GM12878 (cell line): ENCODE results near the gene LRRC15. TPM values are rescaled to one million over a fixed set of nuclear protein-coding genes. Genes with fewer than 3 reads are reported as not detected.

ENCODE experiments used
- ATAC-seq: fragments of 200-7000 bp; cut with Tn5 transposase; 3 replicates; pipeline ENCODE4 v1.9.1; 2020; ENCODE audit warnings: mild to moderate bottlenecking, moderate library complexity
- BruUV-seq: library from RNA; stranded (reverse); fragments of 400-500 nt; replicated peaks from 2 replicates; lab custom pipeline; 2021; lab: Mats Ljungman, UMichigan
- CTCF ChIA-PET: fragments of 300-600 bp; sonication (Branson Sonifier 250); formaldehyde crosslinking; extraction: SDS; loops from one replicate; lab custom pipeline; 2021; ENCODE audit warnings: inconsistent platforms; lab: Yijun Ruan, JAX
- POLR2A ChIA-PET: fragments of 350-600 bp; formaldehyde crosslinking; extraction: SDS; loops from one replicate; lab custom pipeline; 2021; ENCODE audit warnings: inconsistent platforms; lab: Charles Lee
- RAD21 ChIA-PET: fragments of 300-600 bp; sonication (Branson Sonifier 250); formaldehyde crosslinking; loops from one replicate; lab custom pipeline; 2023; ENCODE audit warnings: antibody characterized with exemption; ENCODE audit not compliant: unreplicated experiment; lab: Charles Lee
- SMC1A ChIA-PET: fragments of 300-600 bp; sonication (Branson Sonifier 250); formaldehyde crosslinking; loops from one replicate; lab custom pipeline; 2023; ENCODE audit not compliant: unreplicated experiment, uncharacterized antibody; lab: Charles Lee
- DNase-seq: peaks from one replicate; pipeline ENCODE4 v3.0.0-alpha.2; 2011; ENCODE audit warnings: low read depth, low spot score
- FAIRE-seq: peaks from 3 replicates; lab custom pipeline; 2011; peaks lifted over from hg19 to GRCh38; lab: Jason Lieb, UNC
- H2AFZ ChIP-seq: 2 replicates; pipeline ENCODE4 v1.6.0; 2011; ENCODE audit warnings: low read depth, low read length, control low read depth; ENCODE audit not compliant: control insufficient read depth
- H3K27ac ChIP-seq: 2 replicates; pipeline ENCODE4 v1.5.1; 2011; ENCODE audit warnings: control low read depth; ENCODE audit not compliant: control insufficient read depth, insufficient read depth
- H3K27me3 ChIP-seq, 2 experiments: replicated peaks in 1 of 2; 2 replicates each; pipeline versions ENCODE4 v1.6.0 to v1.6.1; 2011; ENCODE audit warnings: low read length in 1 of 2; ENCODE audit not compliant: control insufficient read depth in 2 of 2, insufficient read depth in 2 of 2
- H3K36me3 ChIP-seq, 2 experiments: 2 replicates each; pipeline ENCODE4 v1.5.1; 2011; ENCODE audit warnings: low read length in 1 of 2; ENCODE audit not compliant: control insufficient read depth in 2 of 2, insufficient read depth in 2 of 2
- H3K4me1 ChIP-seq: 2 replicates; pipeline ENCODE4 v1.6.1; 2011; ENCODE audit warnings: mild to moderate bottlenecking, low read length, moderate library complexity, mixed read lengths; ENCODE audit not compliant: control insufficient read depth, insufficient read depth
- H3K4me2 ChIP-seq: 2 replicates; pipeline ENCODE4 v1.6.0; 2011; ENCODE audit warnings: control low read depth; ENCODE audit not compliant: control insufficient read depth, insufficient read depth
- H3K4me3 ChIP-seq: fragments of 200-600 bp; sonication (generic); 2 replicates; pipeline ENCODE4 v1.5.1; 2016
- H3K79me2 ChIP-seq: 2 replicates; pipeline ENCODE4 v1.6.0; 2011; ENCODE audit warnings: low read length; ENCODE audit not compliant: control insufficient read depth, insufficient read depth
- H3K9ac ChIP-seq: 2 replicates; pipeline ENCODE4 v1.8.0; 2011; ENCODE audit warnings: low read length, control low read depth, mixed read lengths; ENCODE audit not compliant: control insufficient read depth, insufficient read depth
- H3K9me3 ChIP-seq: replicated peaks from 3 replicates; pipeline ENCODE4 v1.5.1; 2011; ENCODE audit warnings: mild to moderate bottlenecking, low read length; ENCODE audit not compliant: control insufficient read depth, insufficient read depth
- H4K20me1 ChIP-seq: 2 replicates; pipeline ENCODE4 v1.6.0; 2011; ENCODE audit not compliant: control insufficient read depth, insufficient read depth
- ATF2 ChIP-seq: IDR thresholded peaks from 2 replicates; pipeline ENCODE4 v1.6.1; 2012; ENCODE audit warnings: low read length, inconsistent platforms
- ATF7 ChIP-seq: fragments of 450-650 bp; IDR thresholded peaks from 2 replicates; pipeline ENCODE4 v1.6.1; 2016; ENCODE audit warnings: low read depth, mild to moderate bottlenecking
- CBX5 ChIP-seq: sonication (generic); IDR thresholded peaks from 2 replicates; pipeline ENCODE4 v1.6.1; 2016; ENCODE audit warnings: low read depth, moderate library complexity, mild to moderate bottlenecking, inconsistent platforms
- CEBPB ChIP-seq, 2 experiments: fragments of 150-350 bp in 1 of 2; IDR thresholded peaks; 2 replicates each; pipeline ENCODE4 v1.6.1; 2012 to 2014; ENCODE audit warnings: low read depth in 2 of 2, low read length in 2 of 2, borderline replicate concordance in 1 of 2, inconsistent platforms in 1 of 2
- DPF2 ChIP-seq: fragments of 450-650 bp; IDR thresholded peaks from 2 replicates; pipeline ENCODE4 v1.6.1; 2017; ENCODE audit warnings: mild to moderate bottlenecking
- IRF4 ChIP-seq: IDR thresholded peaks from 2 replicates; pipeline ENCODE4 v1.6.1; 2011; ENCODE audit warnings: low read depth, low read length
- MYC ChIP-seq: IDR thresholded peaks from 2 replicates; pipeline ENCODE4 v1.6.1; 2011; ENCODE audit warnings: mild to moderate bottlenecking, low read length, moderate library complexity, inconsistent platforms; ENCODE audit not compliant: insufficient read depth, insufficient replicate concordance, insufficient read length, severe bottlenecking
- NR2C1 ChIP-seq: fragments of 450-650 bp; IDR thresholded peaks from 2 replicates; pipeline ENCODE4 v1.6.1; 2017; ENCODE audit warnings: antibody characterized with exemption, mild to moderate bottlenecking, moderate library complexity
- PML ChIP-seq: IDR thresholded peaks from 2 replicates; pipeline ENCODE4 v1.6.1; 2012; ENCODE audit warnings: low read length, inconsistent platforms
- SIX5 ChIP-seq: IDR thresholded peaks from 2 replicates; pipeline ENCODE4 v1.6.1; 2011; ENCODE audit warnings: mild to moderate bottlenecking, low read depth, low read length, moderate library complexity; ENCODE audit not compliant: severe bottlenecking
- STAT3 ChIP-seq: IDR thresholded peaks from 2 replicates; pipeline ENCODE4 v1.6.1; 2011; ENCODE audit warnings: low read depth, low read length, improper control_type of control experiment
- ZBTB11 ChIP-seq: fragments of 450-650 bp; formaldehyde crosslinking; IDR thresholded peaks from 2 replicates; pipeline ENCODE4 v1.5.0; 2022; ENCODE audit warnings: mild to moderate bottlenecking, missing genetic modification characterization
- ZNF207 ChIP-seq: fragments of 450-650 bp; IDR thresholded peaks from 2 replicates; pipeline ENCODE4 v1.6.1; 2014; ENCODE audit warnings: antibody characterized with exemption, mild to moderate bottlenecking, borderline replicate concordance
- WGBS: methylation state at CpG from one replicate; pipeline ENCODE4 v1.1.6; 2016; ENCODE audit warnings: low lambda C conversion rate; ENCODE audit not compliant: insufficient replicate concordance, insufficient coverage; ENCODE audit errors: missing lambda C conversion rate; 5-methylcytosine and 5-hydroxymethylcytosine counted together
- in situ Hi-C: fragments of 300-500 bp; cut with MboI; formaldehyde crosslinking; loops from 9 replicates; pipeline ENCODE4 v1.14.3; 2018; ENCODE audit warnings: mixed read lengths
- intact Hi-C: fragments of 100-400 bp; cut with micrococcal nuclease; formaldehyde crosslinking; loops from one replicate; pipeline ENCODE4 v1.14.2; 2022; ENCODE audit not compliant: unreplicated experiment
- polyA plus RNA-seq, 11 experiments: library from polyadenylated mRNA; depleted of rRNA in 4 of 11; unstranded in 6 of 11; stranded (reverse) in 5 of 11; fragments of >200 nt; fragmentation: Nextera tagmentation in 4 of 11; fragmentation: Illumina TruSeq in 1 of 11; extraction: Ambion mirVana in 4 of 11; extraction: Trizol in 1 of 11; gene quantifications; 1 replicate in 1 of 11; 2 replicates in 10 of 11; pipeline versions ENCODE4 v1.2.1 to v1.2.3, GENCODE V29; 2011 to 2016; ENCODE audit warnings: inconsistent platforms in 2 of 11, missing spikeins in 2 of 11, low read depth in 1 of 11
- total RNA-seq, 4 experiments: library from RNA; depleted of rRNA in 3 of 4; stranded (reverse); fragments of >200 nt in 3 of 4; fragmentation: Illumina TruSeq in 1 of 4; extraction: Trizol in 1 of 4; gene quantifications; 2 replicates each; pipeline versions ENCODE4 v1.2.1 to v1.2.3, GENCODE V29; 2013 to 2021

LRRC15 gene
- total and polyA plus RNA-seq, 10 of the 15 experiments (the other 5 are each of a cell fraction or from before 2014, with no cell fraction given): not detected

GRCh38 chr3:194381460-194381875 lies 11.9 kb upstream of the LRRC15 start:
- ChIA-PET POLR2A (no interaction called here), SMC1A (no interaction called here), RAD21 (no interaction called here), CTCF (no interaction called here)
- in situ Hi-C loops (no loop called here), intact Hi-C loops (no loop called here)
- WGBS: 51% methylated on average over 17 of the region's 17 CpGs
- TF ChIP-seq DPF2 (no peak), IRF4 (no peak), ATF2 (no peak), NR2C1 (no peak), CBX5 (no peak), SIX5 (no peak), STAT3 (no peak), ZNF207 (no peak), CEBPB (IDR thresholded peaks at IDR 0.05; ENCODE audit: borderline replicate concordance in 1 of 2, low read depth in 2 of 2, low read length in 2 of 2) (no peak), ZBTB11 (CRISPR knock-in tag) (no peak), MYC (no peak), ATF7 (no peak), PML (no peak)
- Histone ChIP-seq H3K9ac (no peak overlapping the region), H3K27ac (no peak overlapping the region), H3K4me2 (no peak overlapping the region), H4K20me1 (no peaks in the 10 kb centered on the region), H3K36me3 (no peaks in the 10 kb centered on the region), H3K79me2 (no peaks in the 10 kb centered on the region), H3K4me3 (no peak overlapping the region), H3K4me1 (no peaks in the 10 kb centered on the region), H3K9me3 (no peaks in the 10 kb centered on the region), H3K27me3 (no peaks in the 10 kb centered on the region; a peak in 2 of 4 replicates), H2AFZ (no peak overlapping the region)
- FAIRE-seq: no peak
- ATAC-seq: no peak
- no TSS peak for BruUV-seq
- no peak for DNase-seq
